Sigmoid colon (tissue), 4 donors: ENCODE results near the gene ATP13A5.

Experiments
- CTCF ChIP-seq, 4 experiments: fragments of 450-650 bp in 3 of 4; fragments of 200-600 bp in 1 of 4; IDR thresholded peaks; one replicate each; pipeline ENCODE4 v1.5.1; 2016 to 2019; ENCODE audit warnings: antibody characterized with exemption in 4 of 4, mild to moderate bottlenecking in 3 of 4, moderate library complexity in 2 of 4
- POLR2AphosphoS5 ChIP-seq, 4 donors: sonication (generic); formaldehyde crosslinking; IDR thresholded peaks; one replicate each; pipeline ENCODE4 v1.6.1; 2017; ENCODE audit warnings: antibody characterized with exemption in 4 of 4

- TF ChIP-seq CTCF (IDR thresholded peaks at IDR 0.05) (no peak), POLR2AphosphoS5 (IDR thresholded peaks at IDR 0.05) (no peak)
These were observed 5.8 kb downstream of the ATP13A5 start for GRCh38 chr3:193372783-193373182.
